Panc1 (cell line): Measurements from ENCODE around the gene BCAS3.

Experiments
- POLR2AphosphoS5 ChIP-seq: IDR thresholded peaks from 2 replicates; pipeline ENCODE4 v1.6.1; 2012; ENCODE audit warnings: mild to moderate bottlenecking, low read depth, low read length, moderate library complexity
- TF ChIP-seq, protein P1 (sequence below), 2 experiments: IDR thresholded peaks; 2 replicates each; pipeline ENCODE4 v1.6.1; 2011 to 2012; ENCODE audit warnings: low read depth in 2 of 2, control low read depth in 1 of 2, low read length in 1 of 2, mild to moderate bottlenecking in 1 of 2, moderate library complexity in 1 of 2; ENCODE audit not compliant: insufficient read depth in 1 of 2
- TF ChIP-seq, protein P2 (sequence below): fragments of 450-650 bp; IDR thresholded peaks from 2 replicates; pipeline ENCODE4 v1.5.1; 2017; ENCODE audit warnings: mild to moderate bottlenecking

- TF ChIP-seq, protein P1, sequence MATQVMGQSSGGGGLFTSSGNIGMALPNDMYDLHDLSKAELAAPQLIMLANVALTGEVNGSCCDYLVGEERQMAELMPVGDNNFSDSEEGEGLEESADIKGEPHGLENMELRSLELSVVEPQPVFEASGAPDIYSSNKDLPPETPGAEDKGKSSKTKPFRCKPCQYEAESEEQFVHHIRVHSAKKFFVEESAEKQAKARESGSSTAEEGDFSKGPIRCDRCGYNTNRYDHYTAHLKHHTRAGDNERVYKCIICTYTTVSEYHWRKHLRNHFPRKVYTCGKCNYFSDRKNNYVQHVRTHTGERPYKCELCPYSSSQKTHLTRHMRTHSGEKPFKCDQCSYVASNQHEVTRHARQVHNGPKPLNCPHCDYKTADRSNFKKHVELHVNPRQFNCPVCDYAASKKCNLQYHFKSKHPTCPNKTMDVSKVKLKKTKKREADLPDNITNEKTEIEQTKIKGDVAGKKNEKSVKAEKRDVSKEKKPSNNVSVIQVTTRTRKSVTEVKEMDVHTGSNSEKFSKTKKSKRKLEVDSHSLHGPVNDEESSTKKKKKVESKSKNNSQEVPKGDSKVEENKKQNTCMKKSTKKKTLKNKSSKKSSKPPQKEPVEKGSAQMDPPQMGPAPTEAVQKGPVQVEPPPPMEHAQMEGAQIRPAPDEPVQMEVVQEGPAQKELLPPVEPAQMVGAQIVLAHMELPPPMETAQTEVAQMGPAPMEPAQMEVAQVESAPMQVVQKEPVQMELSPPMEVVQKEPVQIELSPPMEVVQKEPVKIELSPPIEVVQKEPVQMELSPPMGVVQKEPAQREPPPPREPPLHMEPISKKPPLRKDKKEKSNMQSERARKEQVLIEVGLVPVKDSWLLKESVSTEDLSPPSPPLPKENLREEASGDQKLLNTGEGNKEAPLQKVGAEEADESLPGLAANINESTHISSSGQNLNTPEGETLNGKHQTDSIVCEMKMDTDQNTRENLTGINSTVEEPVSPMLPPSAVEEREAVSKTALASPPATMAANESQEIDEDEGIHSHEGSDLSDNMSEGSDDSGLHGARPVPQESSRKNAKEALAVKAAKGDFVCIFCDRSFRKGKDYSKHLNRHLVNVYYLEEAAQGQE (IDR thresholded peaks at IDR 0.05; ENCODE audit: insufficient read depth in 1 of 2, low read depth in 2 of 2, low read length in 1 of 2) = no peak
- TF ChIP-seq, protein P2, sequence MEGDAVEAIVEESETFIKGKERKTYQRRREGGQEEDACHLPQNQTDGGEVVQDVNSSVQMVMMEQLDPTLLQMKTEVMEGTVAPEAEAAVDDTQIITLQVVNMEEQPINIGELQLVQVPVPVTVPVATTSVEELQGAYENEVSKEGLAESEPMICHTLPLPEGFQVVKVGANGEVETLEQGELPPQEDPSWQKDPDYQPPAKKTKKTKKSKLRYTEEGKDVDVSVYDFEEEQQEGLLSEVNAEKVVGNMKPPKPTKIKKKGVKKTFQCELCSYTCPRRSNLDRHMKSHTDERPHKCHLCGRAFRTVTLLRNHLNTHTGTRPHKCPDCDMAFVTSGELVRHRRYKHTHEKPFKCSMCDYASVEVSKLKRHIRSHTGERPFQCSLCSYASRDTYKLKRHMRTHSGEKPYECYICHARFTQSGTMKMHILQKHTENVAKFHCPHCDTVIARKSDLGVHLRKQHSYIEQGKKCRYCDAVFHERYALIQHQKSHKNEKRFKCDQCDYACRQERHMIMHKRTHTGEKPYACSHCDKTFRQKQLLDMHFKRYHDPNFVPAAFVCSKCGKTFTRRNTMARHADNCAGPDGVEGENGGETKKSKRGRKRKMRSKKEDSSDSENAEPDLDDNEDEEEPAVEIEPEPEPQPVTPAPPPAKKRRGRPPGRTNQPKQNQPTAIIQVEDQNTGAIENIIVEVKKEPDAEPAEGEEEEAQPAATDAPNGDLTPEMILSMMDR = no peak
- TF ChIP-seq POLR2AphosphoS5 = no peak
Measured at GRCh38 chr17:61267847-61268246, 590.2 kb downstream of the BCAS3 start.
